Testis (tissue), 3 donors: ENCODE results near the gene CLTC. TPM values are rescaled to one million over a fixed set of nuclear protein-coding genes. Genes with fewer than 3 reads are reported as not detected.
A peak's percentile ranks its signal among the peaks of the same experiment; 100 is the strongest.

ENCODE experiments used
- DNase-seq: peaks from one replicate; pipeline ENCODE4 v3.0.0-alpha.2; 2019
- H3K27ac ChIP-seq, 2 donors: fragments of 200-600 bp; sonication (generic); one replicate each; pipeline ENCODE4 v1.5.1; 2019
- H3K27me3 ChIP-seq: fragments of 200-600 bp; sonication (generic); one replicate; pipeline ENCODE4 v1.5.1; 2019
- H3K36me3 ChIP-seq: fragments of 200-600 bp; sonication (generic); one replicate; pipeline ENCODE4 v1.5.1; 2017; ENCODE audit warnings: low read depth; ENCODE audit errors: missing control alignments
- H3K4me1 ChIP-seq: fragments of 200-600 bp; sonication (generic); one replicate; pipeline ENCODE4 v1.5.1; 2019
- H3K4me3 ChIP-seq, 2 donors: fragments of 200-600 bp; sonication (generic); one replicate each; pipeline ENCODE4 v1.5.1; 2017 to 2019
- H3K9me3 ChIP-seq: fragments of 200-600 bp; sonication (generic); one replicate; pipeline ENCODE4 v1.5.1; 2017
- CTCF ChIP-seq, 3 experiments: fragments of 450-650 bp in 2 of 3; fragments of 200-600 bp in 1 of 3; sonication (generic) in 1 of 3; IDR thresholded peaks; one replicate each; pipeline ENCODE4 v1.5.1; 2016 to 2019; ENCODE audit warnings: antibody characterized with exemption in 3 of 3, mild to moderate bottlenecking in 2 of 3, moderate library complexity in 1 of 3
- POLR2A ChIP-seq: fragments of 450-650 bp; IDR thresholded peaks from one replicate; pipeline ENCODE4 v1.6.1; 2017; ENCODE audit warnings: antibody characterized with exemption, mild to moderate bottlenecking, moderate library complexity
- WGBS, 2 donors: methylation state at CpG; one replicate each; pipeline ENCODE4 v1.1.5; 2018; 5-methylcytosine and 5-hydroxymethylcytosine counted together
- intact Hi-C: fragments of 100-400 bp; cut with DNase I; formaldehyde crosslinking; loops from one replicate; pipeline ENCODE4 v1.15.1; 2023; ENCODE audit warnings: low total_unique reads
- polyA plus RNA-seq: library from polyadenylated mRNA; stranded (reverse); fragments of 350-450 nt; fragmentation: Illumina TruSeq; extraction: RNeasy Lipid Tissue Mini Kit (QIAGEN cat#74804); gene quantifications from one replicate; pipeline ENCODE4 v1.2.3, GENCODE V29; 2014; ENCODE audit warnings: low read depth, low replicate concordance; ENCODE audit not compliant: insufficient read depth
- total RNA-seq, 2 donors: library from RNA; depleted of rRNA; stranded (reverse); fragments of >200 nt; gene quantifications; one replicate each; pipeline ENCODE4 v1.2.3, GENCODE V29; 2016

CLTC gene
- total and polyA plus RNA-seq, 3 donors from 2014 or later: 137 to 253 (median 221) TPM

GRCh38 chr17:59680314-59680713 lies 60.6 kb downstream of the CLTC start:
- WGBS, 2 donors: 79 to 81% methylated on average over 4 of the region's 4 CpGs
- no peaks in the 10 kb centered on the region for H3K9me3 ChIP-seq
- DNase-seq: no peak
- H3K4me3 ChIP-seq: no peak overlapping the region
- peaks cover 5% of the 10 kb centered on the region for H3K36me3 ChIP-seq
- no peak overlapping the region for H3K27ac ChIP-seq
- TF ChIP-seq CTCF (IDR thresholded peaks at IDR 0.05) (no peak), POLR2A (no peak)
- no peaks in the 10 kb centered on the region for H3K4me1 ChIP-seq
- intact Hi-C loops: no loop called here
- H3K27me3 ChIP-seq: no peaks in the 10 kb centered on the region

- H3K27me3 ChIP-seq: no peaks in the 10 kb centered on the region
- peaks cover 5% of the 10 kb centered on the region for H3K36me3 ChIP-seq
- no peaks in the 10 kb centered on the region for H3K9me3 ChIP-seq
- H3K27ac ChIP-seq: no peak overlapping the region
- no peak for DNase-seq
- intact Hi-C loops: no loop called here
- H3K4me3 ChIP-seq: no peak overlapping the region
- H3K4me1 ChIP-seq: no peaks in the 10 kb centered on the region
- TF ChIP-seq POLR2A (no peak), CTCF (IDR thresholded peaks at IDR 0.05) (no peak)
Observed at GRCh38 chr17:59683283-59683682, 63.6 kb downstream of the CLTC start.

- 61 to 72% methylated on average over 6 of the region's 6 CpGs for WGBS, 2 donors
- Histone ChIP-seq H3K4me1 (no peaks in the 10 kb centered on the region), H3K9me3 (no peaks in the 10 kb centered on the region), H3K27ac (no peak overlapping the region), H3K27me3 (no peaks in the 10 kb centered on the region), H3K4me3 (no peak overlapping the region), H3K36me3 (peaks cover 5% of the 10 kb centered on the region)
- TF ChIP-seq CTCF (IDR thresholded peaks at IDR 0.05) (no peak), POLR2A (no peak)
- no peak for DNase-seq
- intact Hi-C loops: no loop called here
Observed at GRCh38 chr17:59684967-59685366, 65.3 kb downstream of the CLTC start.

- Histone ChIP-seq H3K9me3 (no peaks in the 10 kb centered on the region), H3K4me3 (no peak overlapping the region), H3K27ac (peak overlapping the region in 1 of 2 donors; percentile 7), H3K4me1 (no peaks in the 10 kb centered on the region), H3K36me3 (no peaks in the 10 kb centered on the region), H3K27me3 (no peaks in the 10 kb centered on the region)
- WGBS, 2 donors: 68 to 84% methylated on average over 1 of the region's 1 CpG
- intact Hi-C loops: no loop called here
- no peak for TF ChIP-seq POLR2A
- no peak for TF ChIP-seq CTCF (IDR thresholded peaks at IDR 0.05)
- no peak for DNase-seq
Observed at GRCh38 chr17:59688008-59688407, 68.3 kb downstream of the CLTC start.

- Histone ChIP-seq H3K4me1 (no peaks in the 10 kb centered on the region), H3K4me3 (no peak overlapping the region), H3K27ac (no peak overlapping the region), H3K9me3 (no peaks in the 10 kb centered on the region), H3K36me3 (no peaks in the 10 kb centered on the region), H3K27me3 (no peaks in the 10 kb centered on the region)
- 67 to 76% methylated on average over 2 of the region's 2 CpGs for WGBS, 2 donors
- DNase-seq: no peak
- intact Hi-C loops: no loop called here
- TF ChIP-seq CTCF (IDR thresholded peaks at IDR 0.05) (no peak), POLR2A (no peak)
Observed at GRCh38 chr17:59688496-59688895, 68.8 kb downstream of the CLTC start.
